H9 (cell line): ENCODE measurements around the gene OR2H1. TPM values are rescaled to one million over a fixed set of nuclear protein-coding genes. Genes with fewer than 3 reads are reported as not detected.

Source experiments
- DNase-seq: peaks from one replicate; pipeline ENCODE4 v3.0.0-alpha.2; 2017
- H2AFZ ChIP-seq: one replicate; pipeline ENCODE4 v1.6.1; 2013; ENCODE audit warnings: mild to moderate bottlenecking, low read length, control low read depth, moderate library complexity
- H2AK5ac ChIP-seq: 2 replicates; pipeline ENCODE4 v1.6.1; 2013; ENCODE audit warnings: low read length, control low read depth, mixed read lengths; ENCODE audit not compliant: insufficient read length
- H2BK120ac ChIP-seq: one replicate; pipeline ENCODE4 v1.6.1; 2013; ENCODE audit warnings: low read depth, mild to moderate bottlenecking, low read length, control low read depth, inconsistent platforms; ENCODE audit not compliant: poor library complexity, severe bottlenecking
- H2BK12ac ChIP-seq: 2 replicates; pipeline ENCODE4 v1.6.1; 2013; ENCODE audit warnings: low read length, control low read depth, mixed read lengths, low read depth; ENCODE audit not compliant: insufficient read length
- H2BK15ac ChIP-seq: 2 replicates; pipeline ENCODE4 v1.6.1; 2013; ENCODE audit warnings: low read depth, low read length, control low read depth
- H2BK20ac ChIP-seq: one replicate; pipeline ENCODE4 v1.6.1; 2013; ENCODE audit warnings: low read depth, mild to moderate bottlenecking, low read length, control low read depth, inconsistent platforms; ENCODE audit not compliant: poor library complexity, severe bottlenecking
- H2BK5ac ChIP-seq: 2 replicates; pipeline ENCODE4 v1.6.1; 2013; ENCODE audit warnings: low read length, control low read depth, mixed read lengths; ENCODE audit not compliant: insufficient read length
- H3K14ac ChIP-seq: 2 replicates; pipeline ENCODE4 v1.6.1; 2013; ENCODE audit warnings: low read length, control low read depth; ENCODE audit not compliant: insufficient read depth
- H3K18ac ChIP-seq: 2 replicates; pipeline ENCODE4 v1.6.1; 2013; ENCODE audit warnings: low read depth, mild to moderate bottlenecking, mixed read lengths, low read length, control low read depth; ENCODE audit not compliant: insufficient read length
- H3K23ac ChIP-seq: 2 replicates; pipeline ENCODE4 v1.6.1; 2013; ENCODE audit warnings: low read length, control low read depth, mixed read lengths, low read depth; ENCODE audit not compliant: insufficient read length
- H3K23me2 ChIP-seq: 2 replicates; pipeline ENCODE4 v1.6.1; 2013; ENCODE audit warnings: low read depth, mild to moderate bottlenecking, mixed read lengths, low read length, control low read depth; ENCODE audit not compliant: insufficient read length, poor library complexity, severe bottlenecking
- H3K27ac ChIP-seq: 2 replicates; pipeline ENCODE4 v1.5.1; 2013; ENCODE audit warnings: low read length, control low read depth, mixed read lengths, low read depth; ENCODE audit not compliant: insufficient read length
- H3K27me3 ChIP-seq: 2 replicates; pipeline ENCODE4 v1.6.1; 2013; ENCODE audit warnings: low read length, control low read depth, inconsistent platforms; ENCODE audit not compliant: insufficient read depth
- H3K4ac ChIP-seq: 2 replicates; pipeline ENCODE4 v1.6.1; 2013; ENCODE audit warnings: low read depth, mild to moderate bottlenecking, control low read depth, inconsistent platforms, low read length, moderate library complexity
- H3K4me1 ChIP-seq: 2 replicates; pipeline ENCODE4 v1.6.1; 2013; ENCODE audit warnings: low read length, control low read depth, inconsistent platforms; ENCODE audit not compliant: insufficient read depth
- H3K4me2 ChIP-seq: 2 replicates; pipeline ENCODE4 v1.6.1; 2013; ENCODE audit warnings: low read length, control low read depth, mixed read lengths; ENCODE audit not compliant: insufficient read length, insufficient read depth
- H3K56ac ChIP-seq: 2 replicates; pipeline ENCODE4 v1.6.1; 2013; ENCODE audit warnings: low read depth, mild to moderate bottlenecking, mixed read lengths, low read length, control low read depth; ENCODE audit not compliant: insufficient read length
- H3K79me1 ChIP-seq: 2 replicates; pipeline ENCODE4 v1.6.1; 2013; ENCODE audit warnings: low read depth, mild to moderate bottlenecking, moderate library complexity, low read length, control low read depth, inconsistent platforms; ENCODE audit not compliant: insufficient read depth, poor library complexity, severe bottlenecking
- H3K79me2 ChIP-seq: 2 replicates; pipeline ENCODE4 v1.6.1; 2013; ENCODE audit warnings: low read length, control low read depth, inconsistent platforms; ENCODE audit not compliant: insufficient read depth
- H3K9ac ChIP-seq: 2 replicates; pipeline ENCODE4 v1.6.1; 2013; ENCODE audit warnings: low read length, control low read depth, mixed read lengths; ENCODE audit not compliant: insufficient read length; ENCODE audit errors: extremely low read depth
- H3K9me3 ChIP-seq: one replicate; pipeline ENCODE4 v1.6.1; 2013; ENCODE audit warnings: low read depth, low read length, inconsistent platforms; ENCODE audit not compliant: control insufficient read depth
- H3T11ph ChIP-seq: one replicate; pipeline ENCODE4 v1.6.1; 2013; ENCODE audit warnings: mild to moderate bottlenecking, low read length, control low read depth, inconsistent platforms
- H4K20me1 ChIP-seq: one replicate; pipeline ENCODE4 v1.6.1; 2013; ENCODE audit not compliant: control insufficient read depth, insufficient read length, insufficient read depth
- H4K5ac ChIP-seq: 2 replicates; pipeline ENCODE4 v1.6.1; 2013; ENCODE audit warnings: low read depth, mild to moderate bottlenecking, mixed read lengths, low read length, control low read depth; ENCODE audit not compliant: insufficient read length
- H4K8ac ChIP-seq: replicated peaks from 2 replicates; pipeline ENCODE4 v1.6.1; 2013; ENCODE audit warnings: low read length, control low read depth, mixed read lengths, low read depth; ENCODE audit not compliant: insufficient read length
- H4K91ac ChIP-seq: 2 replicates; pipeline ENCODE4 v1.6.1; 2013; ENCODE audit warnings: low read depth, mild to moderate bottlenecking, moderate library complexity, mixed read lengths, low read length, control low read depth; ENCODE audit not compliant: insufficient read length
- H3K27ac Mint-ChIP-seq, 3 experiments: 2 replicates in 2 of 3; 3 replicates in 1 of 3; pipeline ENCODE4 v1.8.0; 2020 to 2021; ENCODE audit warnings: mixed read lengths in 3 of 3, mild to moderate bottlenecking in 1 of 3, moderate library complexity in 1 of 3
- H3K27me3 Mint-ChIP-seq: 2 replicates; pipeline ENCODE4 v1.8.0; 2021; ENCODE audit warnings: low read depth, mild to moderate bottlenecking, moderate library complexity, mixed read lengths
- H3K36me3 Mint-ChIP-seq, 3 experiments: 2 replicates in 2 of 3; 3 replicates in 1 of 3; pipeline ENCODE4 v1.8.0; 2020 to 2021; ENCODE audit warnings: low read depth in 3 of 3, mixed read lengths in 3 of 3; ENCODE audit not compliant: insufficient read depth in 1 of 3
- H3K4me1 Mint-ChIP-seq, 2 experiments: 2 replicates each; pipeline ENCODE4 v1.8.0; 2020; ENCODE audit warnings: mixed read lengths in 2 of 2
- H3K4me3 Mint-ChIP-seq, 2 experiments: 2 replicates in 1 of 2; 3 replicates in 1 of 2; pipeline ENCODE4 v1.8.0; 2020 to 2021; ENCODE audit warnings: mild to moderate bottlenecking in 2 of 2, mixed read lengths in 2 of 2, moderate library complexity in 1 of 2
- H3K9me3 Mint-ChIP-seq, 2 experiments: 2 replicates in 1 of 2; 3 replicates in 1 of 2; pipeline ENCODE4 v1.8.0; 2020; ENCODE audit warnings: mild to moderate bottlenecking in 2 of 2, mixed read lengths in 2 of 2, moderate library complexity in 1 of 2
- CTCF ChIP-seq: fragments of 200-600 bp; sonication (generic); conservative IDR thresholded peaks from 3 replicates; pipeline ENCODE4 v1.8.0; 2021; ENCODE audit warnings: antibody characterized with exemption, mild to moderate bottlenecking
- whole genome bisulfite sequencing: extraction: QIAGEN DNeasy Blood & Tissue Kit; methylation state at CpG from one replicate; pipeline ENCODE4 v1.1.7; 2013; ENCODE audit warnings: missing lambda C conversion rate, low lambda C conversion rate, mixed read lengths; ENCODE audit not compliant: insufficient read length; ENCODE audit errors: extremely low coverage; 5-methylcytosine and 5-hydroxymethylcytosine counted together
- total RNA-seq: library from RNA; stranded (reverse); gene quantifications from 2 replicates; pipeline ENCODE4 v1.2.1, GENCODE V29; 2021

The OR2H1 gene
- total RNA-seq, 1 experiment from 2014 or later, result not detected

GRCh38 chr6:29477923-29478450, 21.0 kb downstream of the OR2H1 start:
- no peak overlapping the region for H4K91ac ChIP-seq
- no peak overlapping the region for H3K27ac Mint-ChIP-seq

More at GRCh38 chr6:29477923-29478450, 21.0 kb downstream of the OR2H1 start:
- no peaks in the 10 kb centered on the region for H3K79me1 ChIP-seq
- H3K14ac ChIP-seq, result no peak overlapping the region
- no peaks in the 10 kb centered on the region for H3K79me2 ChIP-seq
- H2AFZ ChIP-seq, result no peak overlapping the region
- no peak overlapping the region for H4K8ac ChIP-seq
- H3K4ac ChIP-seq, result no peak overlapping the region
- no peaks in the 10 kb centered on the region for H4K20me1 ChIP-seq
- H3K18ac ChIP-seq, result no peak overlapping the region
- H3K4me2 ChIP-seq, result no peak overlapping the region
- Mint-ChIP-seq H3K4me1 (0 out of 4 replicates have a peak, but pooled peaks cover 0 to 2% of the 10 kb centered on the region in 2 experiments), H3K36me3 (peaks cover 0 to 2% (median 0%) of the 10 kb centered on the region in 3 experiments; a peak in 1 of 7 replicates), H3K27me3 (peaks cover 2% of the 10 kb centered on the region), H3K9me3 (peaks cover 3% of the 10 kb centered on the region in 2 experiments; a peak in 3 of 5 replicates), H3K4me3 (no peak overlapping the region)
- no peak for DNase-seq
- H3K9me3 ChIP-seq, result no peaks in the 10 kb centered on the region
- H2BK15ac ChIP-seq, result no peak overlapping the region
- no peak overlapping the region for H3K27ac ChIP-seq
- H2BK120ac ChIP-seq, result no peak overlapping the region
- no peak overlapping the region for H2BK20ac ChIP-seq
- H3K23me2 ChIP-seq, result no peaks in the 10 kb centered on the region
- no peak overlapping the region for H3K56ac ChIP-seq
- H3T11ph ChIP-seq, result no peak overlapping the region
- TF ChIP-seq CTCF, result no peak
- no peak overlapping the region for H2BK12ac ChIP-seq
- no peak overlapping the region for H3K9ac ChIP-seq
- H3K27me3 ChIP-seq, result no peaks in the 10 kb centered on the region
- H3K23ac ChIP-seq, result no peak overlapping the region
- H4K5ac ChIP-seq, result no peak overlapping the region
- no peak overlapping the region for H2AK5ac ChIP-seq
- WGBS, result no CpG with 5 or more reads among the region's 5 CpGs
- H3K4me1 ChIP-seq, result no peaks in the 10 kb centered on the region
- H2BK5ac ChIP-seq, result no peak overlapping the region
